Measurements from ENCODE around the gene WIPF2. TPM values are rescaled to one million over a fixed set of nuclear protein-coding genes. Genes with fewer than 3 reads are reported as not detected.
"Not testable (repeated sequence)": the region's sequence is repeated elsewhere in the genome, so short reads cannot be mapped to it uniquely, and the experiment has no call there.

Gene WIPF2
- total and polyA plus RNA-seq, 12 donors, result 5.2 to 30.2 (median 15.2) TPM

GRCh38 chr17:40198576-40198975 is 20.5 kb upstream of the WIPF2 start:
- 87 to 92% (median 90%) methylated on average over 3 to 5 of the region's 5 CpGs for WGBS, 4 donors
- H3K4me3 ChIP-seq, result no peak overlapping the region

GRCh38 chr17:40203131-40203530 is 16.0 kb upstream of the WIPF2 start:
- Histone ChIP-seq H3K27me3 (no peaks in the 10 kb centered on the region), H3K9me3 (replicated peaks in 1 of 3) (no peaks in the 10 kb centered on the region), H3K36me3 (replicated peaks in 1 of 2) (no peaks in the 10 kb centered on the region), H3K4me3 (no peak overlapping the region), H3K27ac (peak overlapping the region in 3 of 5 donors; percentile 10 to 61 (median 23)), H3K4me1 (replicated peaks in 1 of 2) (no peaks in the 10 kb centered on the region)
- 34 to 49% (median 37%) methylated on average over 4 of the region's 4 CpGs for WGBS, 4 donors
- intact Hi-C loops (cut with DNase I), result loop anchor here (5.0 kb wide), 2 partner anchors 84 to 89 kb away; partner anchors contain the start of gene CDC6 (in 1 of the 2)
- TF ChIP-seq, protein P1, sequence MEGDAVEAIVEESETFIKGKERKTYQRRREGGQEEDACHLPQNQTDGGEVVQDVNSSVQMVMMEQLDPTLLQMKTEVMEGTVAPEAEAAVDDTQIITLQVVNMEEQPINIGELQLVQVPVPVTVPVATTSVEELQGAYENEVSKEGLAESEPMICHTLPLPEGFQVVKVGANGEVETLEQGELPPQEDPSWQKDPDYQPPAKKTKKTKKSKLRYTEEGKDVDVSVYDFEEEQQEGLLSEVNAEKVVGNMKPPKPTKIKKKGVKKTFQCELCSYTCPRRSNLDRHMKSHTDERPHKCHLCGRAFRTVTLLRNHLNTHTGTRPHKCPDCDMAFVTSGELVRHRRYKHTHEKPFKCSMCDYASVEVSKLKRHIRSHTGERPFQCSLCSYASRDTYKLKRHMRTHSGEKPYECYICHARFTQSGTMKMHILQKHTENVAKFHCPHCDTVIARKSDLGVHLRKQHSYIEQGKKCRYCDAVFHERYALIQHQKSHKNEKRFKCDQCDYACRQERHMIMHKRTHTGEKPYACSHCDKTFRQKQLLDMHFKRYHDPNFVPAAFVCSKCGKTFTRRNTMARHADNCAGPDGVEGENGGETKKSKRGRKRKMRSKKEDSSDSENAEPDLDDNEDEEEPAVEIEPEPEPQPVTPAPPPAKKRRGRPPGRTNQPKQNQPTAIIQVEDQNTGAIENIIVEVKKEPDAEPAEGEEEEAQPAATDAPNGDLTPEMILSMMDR (IDR thresholded peaks at IDR 0.05), result no peak
- TF ChIP-seq POLR2A (IDR thresholded peaks at IDR 0.05), result no peak
- DNase-seq, result peak in 5 of 7 donors; percentile 40 to 65 (median 57)

More at GRCh38 chr17:40198576-40198975, 20.5 kb upstream of the WIPF2 start:
- TF ChIP-seq, protein P1 (IDR thresholded peaks at IDR 0.05), result no peak
- no peak for TF ChIP-seq POLR2A (IDR thresholded peaks at IDR 0.05)
- no peak for DNase-seq
- H3K27me3 ChIP-seq, result no peaks in the 10 kb centered on the region
- no peaks in the 10 kb centered on the region for H3K9me3 ChIP-seq (replicated peaks in 1 of 3)
- intact Hi-C loops (cut with DNase I), result loop anchor here in 1 of 2 donors (10.0 kb wide), 2 partner anchors 156 to 216 kb away; partner anchors contain the start of gene TOP2A
- H3K27ac ChIP-seq, result no peak overlapping the region
- H3K4me1 ChIP-seq (replicated peaks in 1 of 2), result no peaks in the 10 kb centered on the region
- H3K36me3 ChIP-seq (replicated peaks in 1 of 2), result no peaks in the 10 kb centered on the region

DNA sequence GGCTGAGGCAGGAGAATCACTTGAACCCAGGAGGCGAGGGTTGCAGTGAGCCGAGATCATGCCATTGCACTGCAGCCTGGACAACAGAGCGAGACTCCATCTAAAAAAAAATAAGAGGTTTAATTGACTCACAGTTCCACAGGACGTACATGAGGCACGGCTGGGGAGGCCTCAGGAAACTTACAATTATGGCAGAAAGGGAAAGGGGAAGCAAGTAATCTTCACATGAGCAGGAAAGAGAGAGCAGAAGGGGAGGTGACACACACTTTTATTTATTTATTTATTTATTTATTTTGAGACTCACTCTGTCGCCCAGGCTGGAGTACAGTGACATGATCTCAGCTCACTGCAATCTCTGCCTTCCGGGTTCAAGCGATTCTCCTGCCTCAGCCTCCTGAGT is 12.9 kb upstream of the WIPF2 start:
- H3K27me3 ChIP-seq; H3K4me1 ChIP-seq (replicated peaks in 1 of 2); H3K4me3 ChIP-seq; H3K27ac ChIP-seq; DNase-seq; intact Hi-C loops (cut with DNase I); H3K36me3 ChIP-seq (replicated peaks in 1 of 2); H3K9me3 ChIP-seq (replicated peaks in 1 of 3): not testable (repeated sequence)
- WGBS, 4 donors, result 80 to 95% (median 84%) methylated on average over 8 of the region's 8 CpGs

- intact Hi-C loops (cut with DNase I), result no loop called here
- no peaks in the 10 kb centered on the region for H3K27me3 ChIP-seq
These were observed 9.6 kb upstream of the WIPF2 start for GRCh38 chr17:40209404-40210093.

GRCh38 chr17:40213914-40214313 is 5.2 kb upstream of the WIPF2 start:
- H3K4me3 ChIP-seq; H3K4me1 ChIP-seq (replicated peaks in 1 of 2); H3K27me3 ChIP-seq; H3K27ac ChIP-seq; H3K9me3 ChIP-seq (replicated peaks in 1 of 3); DNase-seq; intact Hi-C loops (cut with DNase I); H3K36me3 ChIP-seq (replicated peaks in 1 of 2): not testable (repeated sequence)
- 71 to 80% (median 74%) methylated on average over 6 of the region's 6 CpGs for WGBS, 4 donors

More at GRCh38 chr17:40209404-40210093, 9.6 kb upstream of the WIPF2 start:
- H3K27ac ChIP-seq, result no peak overlapping the region
- DNase-seq, result no peak
- H3K4me3 ChIP-seq, result no peak overlapping the region
- H3K9me3 ChIP-seq (replicated peaks in 1 of 3), result no peaks in the 10 kb centered on the region
- 78 to 86% (median 80%) methylated on average over 2 of the region's 2 CpGs for WGBS, 4 donors
- no peaks in the 10 kb centered on the region for H3K36me3 ChIP-seq (replicated peaks in 1 of 2)
- TF ChIP-seq, protein P1 (IDR thresholded peaks at IDR 0.05), result no peak
- TF ChIP-seq POLR2A (IDR thresholded peaks at IDR 0.05), result no peak
- H3K4me1 ChIP-seq (replicated peaks in 1 of 2), result no peaks in the 10 kb centered on the region

Measured in adrenal gland (tissue), 12 donors.